Prostate gland (tissue), 2 donors: ENCODE results near the gene GHRH.

ENCODE experiments used
- POLR2A ChIP-seq: fragments of 450-650 bp; IDR thresholded peaks from one replicate; pipeline ENCODE4 v1.6.1; 2016; ENCODE audit warnings: antibody characterized with exemption, mild to moderate bottlenecking
- POLR2AphosphoS5 ChIP-seq: sonication (generic); formaldehyde crosslinking; IDR thresholded peaks from one replicate; pipeline ENCODE4 v1.6.1; 2017; ENCODE audit warnings: antibody characterized with exemption
- TF ChIP-seq, protein P1 (sequence below), 4 experiments: fragments of 200-600 bp in 2 of 4; fragments of 450-650 bp in 2 of 4; sonication (generic) in 2 of 4; IDR thresholded peaks; 1 replicate in 3 of 4; 2 replicates in 1 of 4; pipeline ENCODE4 v1.5.1; 2016 to 2019; ENCODE audit warnings: antibody characterized with exemption in 4 of 4, mild to moderate bottlenecking in 2 of 4, moderate library complexity in 2 of 4

DNA sequence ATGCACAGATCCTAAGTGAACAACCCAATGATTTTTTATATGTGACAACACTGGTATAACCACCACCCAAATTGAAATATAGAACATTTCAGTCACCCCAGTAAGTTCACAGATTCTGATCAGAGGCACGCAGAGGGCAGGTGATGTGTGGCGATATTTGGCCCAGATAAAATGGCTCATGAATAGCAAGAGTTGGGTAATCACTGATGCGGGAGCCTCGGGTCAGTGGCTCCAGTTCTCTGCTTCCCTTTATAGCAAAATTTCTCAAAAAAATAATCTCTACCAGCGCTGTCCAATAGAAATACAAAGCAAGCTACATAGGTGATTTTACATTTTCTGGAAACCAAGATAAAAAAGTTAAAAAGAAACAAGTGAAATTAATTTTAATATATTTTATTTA is 14.9 kb downstream of the GHRH start:
- TF ChIP-seq, protein P1, sequence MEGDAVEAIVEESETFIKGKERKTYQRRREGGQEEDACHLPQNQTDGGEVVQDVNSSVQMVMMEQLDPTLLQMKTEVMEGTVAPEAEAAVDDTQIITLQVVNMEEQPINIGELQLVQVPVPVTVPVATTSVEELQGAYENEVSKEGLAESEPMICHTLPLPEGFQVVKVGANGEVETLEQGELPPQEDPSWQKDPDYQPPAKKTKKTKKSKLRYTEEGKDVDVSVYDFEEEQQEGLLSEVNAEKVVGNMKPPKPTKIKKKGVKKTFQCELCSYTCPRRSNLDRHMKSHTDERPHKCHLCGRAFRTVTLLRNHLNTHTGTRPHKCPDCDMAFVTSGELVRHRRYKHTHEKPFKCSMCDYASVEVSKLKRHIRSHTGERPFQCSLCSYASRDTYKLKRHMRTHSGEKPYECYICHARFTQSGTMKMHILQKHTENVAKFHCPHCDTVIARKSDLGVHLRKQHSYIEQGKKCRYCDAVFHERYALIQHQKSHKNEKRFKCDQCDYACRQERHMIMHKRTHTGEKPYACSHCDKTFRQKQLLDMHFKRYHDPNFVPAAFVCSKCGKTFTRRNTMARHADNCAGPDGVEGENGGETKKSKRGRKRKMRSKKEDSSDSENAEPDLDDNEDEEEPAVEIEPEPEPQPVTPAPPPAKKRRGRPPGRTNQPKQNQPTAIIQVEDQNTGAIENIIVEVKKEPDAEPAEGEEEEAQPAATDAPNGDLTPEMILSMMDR (IDR thresholded peaks at IDR 0.05): no peak
- no peak for TF ChIP-seq POLR2A
- no peak for TF ChIP-seq POLR2AphosphoS5
